T-helper 2 cell (primary cell): ENCODE results near the gene BLACAT1.
"Not testable (repeated sequence)": the region's sequence is repeated elsewhere in the genome, so short reads cannot be mapped to it uniquely, and the experiment has no call there.

Experiments used
- DNase-seq, 5 experiments: peaks; one replicate each; pipeline versions ENCODE4 v3.0.0 to v3.0.0-alpha.2; 2012 to 2022

Gene BLACAT1

DNA sequence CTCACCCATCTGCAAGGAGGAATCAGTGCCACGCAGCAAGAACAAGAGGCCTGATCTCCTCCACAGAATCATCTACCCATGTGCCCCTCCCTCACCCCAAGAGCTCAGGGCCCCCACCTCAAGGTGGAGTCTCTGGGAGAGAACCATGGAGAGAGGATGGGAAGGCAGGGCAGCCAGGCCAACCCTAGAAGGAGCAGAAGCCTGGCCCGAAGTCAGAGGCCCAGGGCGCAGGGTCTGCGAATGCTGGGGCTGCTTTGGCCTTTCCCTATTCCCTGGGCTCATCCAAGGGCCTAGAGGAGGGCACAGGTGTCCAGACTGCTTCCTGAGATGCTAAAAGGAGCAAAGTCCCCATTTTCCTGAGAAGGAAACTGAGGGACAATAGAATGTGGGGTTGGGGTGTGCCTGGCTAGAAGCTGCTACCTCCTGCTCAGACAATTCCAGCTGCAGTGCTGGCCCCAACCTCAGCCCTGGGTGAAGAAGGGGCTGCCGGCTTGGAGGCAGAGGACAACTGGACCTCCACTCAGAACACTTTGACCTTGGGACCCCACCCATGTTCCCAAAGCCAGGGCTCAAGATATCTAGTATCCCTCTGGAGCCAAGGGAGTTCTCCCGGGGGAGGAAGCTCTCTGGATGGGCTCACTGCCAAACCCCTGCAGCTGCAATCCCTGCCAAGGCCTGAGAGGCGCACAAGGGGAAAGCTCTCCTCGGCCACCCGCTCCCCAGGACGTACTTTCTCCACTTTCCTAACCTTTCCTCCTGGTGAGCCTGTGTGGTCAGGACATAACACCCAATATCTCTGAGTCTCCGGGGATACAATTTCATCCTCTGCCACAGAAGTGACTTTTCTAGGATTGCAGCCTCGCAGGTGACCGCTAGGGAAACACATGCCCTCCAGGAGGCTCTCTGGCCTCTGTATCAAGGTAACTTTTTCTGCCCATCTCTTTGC lies 17.4 kb downstream of the BLACAT1 start:
- no peak for DNase-seq

DNA sequence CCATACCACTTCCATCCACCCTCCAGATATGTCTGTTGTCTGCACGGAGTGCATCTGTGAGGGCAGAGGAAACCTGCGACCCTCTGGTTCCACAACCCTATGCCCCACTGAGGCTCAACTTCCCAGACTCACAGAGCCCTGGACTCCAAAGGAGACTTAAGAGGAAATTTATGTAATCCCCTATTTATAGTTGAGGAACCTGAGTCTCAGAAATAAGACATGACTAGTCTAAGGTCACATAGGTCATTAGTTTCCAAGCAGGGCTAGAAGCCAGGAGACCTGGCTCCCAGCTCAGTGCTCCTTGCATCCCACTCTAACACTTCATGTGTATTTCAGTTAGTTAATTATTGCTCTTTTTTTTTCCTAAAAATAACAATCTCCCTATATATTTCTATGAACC lies 18.3 kb downstream of the BLACAT1 start:
- no peak for DNase-seq

DNA sequence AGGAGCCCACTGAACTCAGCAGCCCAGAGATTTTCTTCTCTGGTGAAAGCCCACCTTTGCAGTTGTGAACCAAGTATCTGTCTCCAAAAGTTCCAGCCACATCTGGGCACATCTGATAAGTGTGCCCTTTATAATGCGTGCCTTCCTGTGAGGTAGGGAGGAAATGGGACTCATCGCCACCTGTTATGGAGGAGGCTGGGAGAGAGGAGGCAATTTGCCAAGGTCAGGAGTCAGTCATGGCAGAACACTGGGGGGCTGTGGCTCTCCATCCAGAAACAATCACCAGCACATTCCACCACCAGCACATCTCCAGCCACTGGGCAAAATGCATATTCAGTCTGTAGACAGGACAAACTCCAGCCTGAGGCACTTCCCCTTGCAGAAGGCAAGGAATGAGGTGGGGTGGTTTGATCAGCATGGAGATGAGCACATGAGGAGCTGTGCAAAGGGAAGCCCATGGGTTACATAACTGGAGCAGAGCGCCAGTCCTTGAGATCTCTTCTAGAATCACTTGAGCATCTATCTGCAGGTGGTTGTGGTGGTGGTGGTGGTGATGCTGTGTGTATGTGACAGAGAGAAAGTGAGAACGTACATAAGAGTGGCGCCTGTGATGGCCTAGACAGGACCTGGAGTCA lies 19.0 kb downstream of the BLACAT1 start:
- peak in 1 of 5 experiments; percentile 27 for DNase-seq

DNA sequence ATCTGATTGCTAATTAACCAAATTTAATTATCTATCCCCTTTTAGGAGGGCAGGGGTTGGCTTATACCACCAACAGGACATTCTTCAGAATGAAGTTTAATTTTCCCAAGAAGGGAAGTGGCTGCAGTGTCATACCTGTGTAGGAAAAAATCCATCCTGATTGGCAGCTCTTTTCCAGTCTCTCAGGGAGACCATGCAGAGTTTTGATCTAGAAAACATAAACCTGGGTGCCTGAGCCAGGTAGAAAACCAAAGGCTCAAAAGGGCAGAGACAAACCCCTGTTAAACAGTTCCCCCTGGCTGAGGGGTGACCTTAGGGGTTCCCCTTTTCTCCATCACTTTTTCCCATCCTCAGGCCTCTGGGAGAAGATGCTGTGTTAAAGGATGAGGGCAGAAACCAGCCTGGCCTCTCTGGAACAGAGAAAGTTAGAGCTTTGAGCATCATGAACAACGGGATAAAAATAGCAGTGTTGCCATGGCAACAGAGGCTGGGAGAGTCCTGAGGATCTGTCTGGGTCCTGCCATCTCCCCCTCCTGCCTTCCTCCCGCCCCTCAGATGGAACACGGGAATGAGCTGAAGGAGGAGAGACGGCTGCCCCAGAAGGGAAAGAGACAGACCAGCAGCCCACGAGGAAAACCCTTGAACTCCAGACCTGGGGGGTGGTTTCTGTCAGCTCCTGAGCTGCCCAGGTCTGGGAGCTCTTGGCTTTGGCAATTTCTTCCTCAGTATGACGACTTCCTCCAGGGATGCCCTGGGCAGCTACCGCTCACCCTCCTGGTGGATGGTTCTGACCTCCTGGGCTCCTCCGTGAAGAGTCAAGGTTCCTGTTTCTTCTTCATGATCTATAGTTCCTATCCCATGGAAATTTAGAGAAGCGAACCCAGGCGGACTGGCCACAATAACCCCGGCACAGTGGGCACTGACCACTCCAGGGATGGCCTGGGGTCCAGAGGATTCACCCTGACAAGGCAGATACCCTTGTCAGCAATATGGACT lies 20.0 kb downstream of the BLACAT1 start:
- DNase-seq, result no peak

DNA sequence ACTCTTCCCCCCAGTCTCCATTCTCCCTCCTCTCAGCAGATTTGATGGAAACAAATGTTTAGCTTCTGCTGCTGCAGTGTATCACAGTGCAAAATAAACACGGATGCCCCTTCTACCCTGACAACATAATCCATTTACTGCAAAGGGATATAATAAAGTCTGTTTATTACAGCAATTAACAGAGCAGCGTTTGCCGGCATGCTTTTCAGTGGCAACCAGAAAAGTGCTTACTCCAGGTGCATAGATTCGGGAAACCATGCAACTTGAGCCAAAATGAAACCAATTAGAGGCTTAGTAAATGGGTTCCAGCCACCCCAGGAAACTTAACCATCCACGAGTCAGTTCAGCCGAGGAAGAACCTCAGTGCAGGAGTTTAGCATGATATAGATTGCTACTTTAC lies 21.1 kb downstream of the BLACAT1 start:
- DNase-seq, result no peak

DNA sequence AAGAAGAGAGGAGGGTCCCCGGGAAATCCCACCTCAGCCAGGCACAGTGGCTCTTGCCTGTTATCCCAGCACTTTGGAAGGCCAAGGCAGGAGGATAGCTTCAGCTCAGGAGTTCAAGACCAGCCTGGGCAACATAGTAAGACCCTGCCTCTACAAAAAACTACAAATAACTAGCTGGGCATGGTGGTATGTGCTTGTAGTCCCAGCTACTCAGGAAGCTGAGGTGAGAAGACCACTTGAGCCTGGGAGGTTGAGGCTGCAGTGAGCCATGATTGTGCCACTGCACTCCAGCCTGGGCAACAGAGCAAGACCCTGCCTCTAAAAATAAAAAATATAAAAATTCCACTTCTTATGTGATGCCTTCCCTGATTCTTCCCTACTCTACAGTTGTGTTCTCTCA lies 23.2 kb downstream of the BLACAT1 start:
- not testable (repeated sequence) for DNase-seq

DNA sequence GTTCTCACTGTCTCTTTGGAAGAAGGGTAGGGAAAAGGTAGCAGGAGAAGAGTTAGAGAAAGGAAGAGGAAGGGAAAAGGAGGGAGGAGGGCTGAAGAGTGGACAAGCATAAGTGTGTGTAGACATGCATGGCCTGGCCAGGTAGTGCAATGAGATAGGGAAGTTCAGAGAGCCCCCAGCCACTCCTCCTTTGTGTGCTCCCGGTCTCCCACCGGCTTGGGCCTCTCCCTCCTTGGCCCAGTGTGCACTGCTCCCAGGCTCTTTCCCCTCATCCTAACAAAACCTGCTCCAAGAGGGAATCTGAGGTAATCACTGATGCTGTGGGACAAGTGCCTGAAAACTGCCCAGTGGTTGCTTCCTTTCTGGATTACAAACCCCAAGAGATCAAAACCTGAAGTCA lies 23.7 kb downstream of the BLACAT1 start:
- no peak for DNase-seq

DNA sequence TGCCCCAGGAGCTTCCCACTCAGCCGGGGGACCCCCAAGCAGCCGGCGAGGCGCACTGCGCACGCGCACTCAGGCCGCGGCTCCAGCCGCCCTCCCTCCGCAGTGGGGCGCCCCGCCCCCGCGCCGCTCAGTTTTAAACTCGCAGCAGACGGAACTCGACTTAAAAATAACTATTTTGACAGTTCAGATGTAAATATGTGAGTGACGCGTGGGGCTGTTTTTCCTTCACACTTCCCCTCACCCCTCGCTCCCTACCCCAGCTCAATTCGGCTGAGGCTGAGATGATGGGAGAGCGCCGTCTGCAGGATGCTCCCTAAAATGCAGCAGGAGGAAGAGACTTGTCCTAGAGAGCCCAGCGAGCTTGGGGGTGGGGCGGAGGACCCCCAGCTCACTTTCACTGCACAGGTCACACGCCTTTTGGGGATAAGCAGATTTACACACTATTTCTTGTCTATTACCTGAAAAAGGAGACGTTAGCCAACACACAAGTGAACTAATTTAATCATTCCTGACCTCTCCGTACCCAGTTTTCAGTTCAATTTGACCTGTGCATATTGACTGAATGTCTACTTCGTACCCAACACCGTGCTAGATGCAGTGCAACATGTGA lies 25.0 kb downstream of the BLACAT1 start:
- DNase-seq, result peak in 4 of 5 experiments; percentile 21 to 49 (median 30)

DNA sequence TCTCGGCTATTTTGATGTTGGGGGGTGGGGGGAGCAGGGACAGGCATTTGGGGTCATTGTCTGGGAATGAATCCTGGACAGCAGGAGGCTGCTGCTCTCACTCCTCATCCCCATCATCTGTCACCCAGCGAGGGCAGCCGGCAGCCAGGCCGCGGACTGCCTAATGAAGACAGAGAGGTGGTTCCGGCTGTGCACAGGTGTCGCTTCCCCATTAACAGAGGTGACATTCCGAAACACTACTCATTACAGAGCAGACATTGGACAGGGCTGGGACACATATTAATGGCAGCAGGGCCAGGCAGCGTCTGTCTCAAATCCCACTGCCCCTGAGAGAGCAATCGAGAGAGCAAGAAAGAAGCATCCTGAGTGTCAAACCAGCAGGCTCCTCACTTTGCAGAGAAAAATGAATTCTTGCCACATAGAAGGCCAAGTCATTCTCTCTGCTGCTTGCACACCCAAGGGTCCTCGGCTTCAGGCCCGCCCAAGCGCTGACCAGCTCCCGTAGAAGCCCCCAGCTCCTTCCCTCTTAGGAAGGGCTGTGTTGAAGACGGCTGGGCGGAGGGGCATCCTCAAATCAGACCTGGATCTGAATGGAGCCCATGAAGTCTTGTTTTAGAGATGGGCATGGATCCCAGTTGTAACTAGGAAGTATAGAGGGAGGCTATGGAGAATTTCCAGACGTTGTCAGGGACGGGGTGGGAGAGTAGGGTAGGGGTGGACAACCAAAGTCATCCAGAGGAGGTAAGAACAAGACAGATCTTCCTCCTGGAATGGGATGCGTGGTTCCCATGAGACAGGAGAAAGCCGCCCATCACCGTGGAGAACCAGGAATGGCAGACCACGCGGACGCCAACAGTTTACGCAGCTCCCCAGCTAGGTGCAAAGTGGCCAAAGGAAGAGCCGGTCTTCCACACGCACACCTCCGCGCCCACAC lies 25.8 kb downstream of the BLACAT1 start:
- no peak for DNase-seq

DNA sequence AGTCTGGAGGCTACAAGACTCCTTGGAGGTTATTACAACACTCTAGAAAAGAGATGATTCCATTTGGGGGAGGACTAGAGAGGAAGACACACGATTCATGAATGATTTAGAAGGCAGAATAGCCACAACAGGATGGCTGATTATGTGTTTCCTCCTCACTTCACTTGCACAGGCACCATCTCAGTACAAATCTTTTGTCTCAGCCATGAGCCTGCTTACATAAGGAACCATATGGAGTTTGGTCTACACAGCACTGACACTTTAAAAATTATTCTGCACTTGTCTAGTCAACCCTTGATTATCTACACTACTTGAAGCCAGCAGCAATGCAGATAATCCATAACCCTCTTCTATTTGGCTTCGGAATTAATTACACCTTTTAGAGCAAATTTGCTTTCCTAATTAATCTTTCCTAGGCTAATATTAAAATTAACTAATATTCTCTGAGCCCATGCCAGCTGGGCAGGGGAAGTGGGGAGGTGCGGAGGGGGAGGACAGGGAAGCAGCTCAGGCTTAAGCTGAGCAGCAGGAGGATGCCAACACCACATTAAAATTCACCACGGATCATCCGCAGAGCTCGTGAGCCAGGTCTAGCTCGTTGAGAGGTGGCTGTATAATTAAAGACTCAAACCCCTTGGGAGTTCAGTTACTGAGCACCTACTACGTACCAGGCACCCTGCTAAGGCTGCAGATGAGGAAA lies 30.8 kb downstream of the BLACAT1 start:
- DNase-seq, result no peak

DNA sequence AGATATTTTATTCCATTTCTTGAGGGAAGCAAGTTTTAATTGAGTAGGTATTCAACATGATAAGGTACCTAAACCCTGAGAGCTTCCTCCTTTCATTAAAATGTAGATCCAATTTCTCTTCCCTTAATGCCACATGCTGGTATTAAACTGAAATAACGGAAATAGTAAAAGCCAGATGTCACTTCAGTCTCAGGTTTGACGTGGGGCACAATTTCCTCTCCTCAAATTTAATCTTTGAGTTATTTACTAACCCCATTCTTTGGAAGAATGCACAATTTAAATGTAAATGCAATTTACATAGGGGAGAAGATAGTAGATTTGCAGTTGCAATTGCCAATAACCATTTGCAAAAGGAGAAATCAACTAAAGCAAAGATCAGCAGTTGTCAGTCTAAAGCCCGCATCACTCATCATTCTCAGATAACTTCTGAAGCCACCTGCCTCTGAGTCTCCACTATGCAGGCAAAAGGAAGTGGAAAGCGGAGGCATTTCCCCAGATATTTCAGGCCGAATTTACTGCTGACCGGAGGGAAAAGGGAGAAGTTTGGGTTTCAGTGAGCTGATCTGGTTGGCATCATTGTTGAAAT lies 31.9 kb downstream of the BLACAT1 start:
- no peak for DNase-seq

DNA sequence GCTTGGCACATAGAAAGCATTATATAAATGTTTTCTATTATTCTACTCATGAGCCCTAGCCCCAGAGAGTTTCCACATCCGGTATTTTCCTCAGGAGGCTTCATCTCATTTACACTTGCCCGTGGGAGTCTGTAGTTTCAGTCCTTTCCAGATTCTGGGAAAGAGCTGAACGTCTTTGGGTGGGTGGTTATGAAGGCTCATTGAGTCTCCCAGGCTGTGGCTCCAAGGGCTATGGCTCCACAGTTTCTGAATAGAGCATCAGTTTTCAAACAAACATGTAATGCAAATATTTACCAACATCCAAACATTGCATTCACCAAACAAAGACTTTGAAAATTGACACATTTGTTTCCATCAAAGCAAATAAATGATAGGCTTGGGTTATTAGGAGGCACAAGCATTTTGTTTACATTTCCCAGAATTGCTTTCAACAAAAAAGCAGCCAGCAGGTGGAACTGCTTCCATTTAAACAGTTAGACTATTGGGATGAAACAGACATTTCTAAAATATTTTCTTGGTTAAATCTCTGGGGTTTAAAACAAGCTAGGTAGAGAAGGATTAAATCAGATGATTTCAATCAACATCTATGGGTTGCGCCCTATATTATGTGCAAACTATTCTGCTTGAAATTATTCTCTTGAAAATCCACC lies 32.7 kb downstream of the BLACAT1 start:
- no peak for DNase-seq

DNA sequence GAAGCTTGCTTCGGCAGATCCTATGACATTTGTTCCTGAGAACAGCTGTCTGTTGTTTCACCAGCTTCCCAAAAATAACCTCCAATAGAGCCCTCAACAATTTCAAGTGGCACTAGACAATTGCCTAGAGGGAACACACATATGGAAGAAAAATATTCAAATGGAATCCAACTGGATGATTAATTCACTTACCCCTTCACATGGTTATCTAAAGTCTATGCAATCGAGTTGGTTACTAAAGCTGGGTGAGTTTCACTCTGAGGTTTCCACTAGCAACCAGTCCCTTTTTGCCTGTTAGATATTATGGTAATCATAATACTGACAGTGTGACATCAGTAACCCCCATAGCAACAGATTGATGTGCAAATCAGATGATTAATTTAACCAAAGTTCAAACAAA lies 34.0 kb downstream of the BLACAT1 start, which contains the start of gene LEMD1:
LEMD1 (minus strand) TSS at position 259 of the 400 bp plus-strand sequence. CDS start 1,520 bp downstream, outside the sequence.
- no peak for DNase-seq

DNA sequence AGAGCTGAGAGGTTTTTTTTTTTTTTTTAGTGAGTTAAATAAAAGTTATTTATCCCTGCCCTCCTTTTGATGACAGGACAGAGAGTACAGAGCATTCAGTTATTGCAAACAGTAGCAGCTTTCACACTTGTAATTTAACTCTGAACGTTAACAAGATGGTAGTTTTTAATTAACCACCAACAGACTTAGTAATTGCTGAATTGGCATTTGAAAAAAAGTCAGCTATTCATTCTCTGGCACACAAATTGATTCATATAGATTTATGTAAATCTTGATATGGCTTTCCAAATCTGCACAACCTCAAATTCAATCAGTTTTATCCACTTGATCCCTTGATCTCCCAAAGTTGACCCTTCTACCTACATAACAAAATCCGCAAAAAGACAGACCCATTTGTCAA lies 34.9 kb downstream of the BLACAT1 start:
- DNase-seq, result no peak

DNA sequence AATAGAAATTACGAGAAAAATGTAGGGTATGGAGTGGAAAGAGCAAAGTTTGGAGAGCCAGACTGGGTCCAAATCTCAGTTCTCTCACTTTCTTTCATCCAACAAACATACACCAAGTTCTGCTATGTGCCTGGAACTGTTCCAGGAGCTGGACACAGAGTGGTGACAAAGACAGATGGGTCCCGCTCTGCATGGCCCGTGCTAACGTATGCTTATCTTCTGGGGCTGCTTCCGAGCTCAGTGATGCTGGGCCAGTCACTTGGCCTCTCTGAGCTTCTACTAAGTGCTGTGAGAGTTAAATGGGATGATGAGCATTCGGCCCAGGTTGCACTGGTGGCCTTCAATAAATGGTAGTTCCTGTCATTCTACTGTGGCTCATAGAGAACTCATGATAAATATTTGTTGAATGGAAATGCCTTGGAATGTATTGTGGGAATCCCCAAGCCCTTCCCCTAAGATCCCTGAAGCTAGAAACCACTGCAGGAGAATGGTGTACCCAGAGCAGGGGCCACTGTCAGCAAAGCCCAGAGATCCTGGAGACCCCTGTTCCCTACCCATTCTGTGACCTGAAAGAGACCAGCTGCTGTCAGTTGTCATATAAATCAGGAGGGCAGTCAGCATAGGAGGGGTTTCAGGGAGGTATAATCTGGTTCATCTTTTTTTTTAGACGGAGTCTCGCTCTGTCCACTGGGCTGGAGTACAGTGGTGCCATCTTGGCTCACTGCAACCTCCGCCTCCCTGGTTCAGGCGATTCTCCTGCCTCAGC lies 37.8 kb downstream of the BLACAT1 start:
- DNase-seq, result no peak

DNA sequence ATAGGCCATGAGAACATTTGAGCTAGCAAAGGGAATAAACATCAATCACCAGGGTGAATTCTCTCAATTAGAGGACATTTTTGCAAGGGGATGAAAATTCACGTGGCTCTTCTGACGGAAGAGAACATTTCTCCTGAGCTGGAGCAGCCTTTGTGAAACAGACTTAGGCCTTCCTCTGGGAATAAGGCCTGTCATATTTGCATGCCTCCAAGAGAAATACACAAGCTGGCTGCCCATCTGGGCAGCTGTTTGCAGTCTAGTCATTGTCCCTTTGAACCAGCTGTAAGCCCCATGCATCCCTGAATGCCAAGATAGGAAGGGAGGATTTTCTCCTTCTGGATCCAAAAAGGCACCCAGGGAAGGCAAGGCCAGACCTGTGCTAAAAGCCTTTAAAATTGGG lies 39.5 kb downstream of the BLACAT1 start:
- DNase-seq, result no peak

DNA sequence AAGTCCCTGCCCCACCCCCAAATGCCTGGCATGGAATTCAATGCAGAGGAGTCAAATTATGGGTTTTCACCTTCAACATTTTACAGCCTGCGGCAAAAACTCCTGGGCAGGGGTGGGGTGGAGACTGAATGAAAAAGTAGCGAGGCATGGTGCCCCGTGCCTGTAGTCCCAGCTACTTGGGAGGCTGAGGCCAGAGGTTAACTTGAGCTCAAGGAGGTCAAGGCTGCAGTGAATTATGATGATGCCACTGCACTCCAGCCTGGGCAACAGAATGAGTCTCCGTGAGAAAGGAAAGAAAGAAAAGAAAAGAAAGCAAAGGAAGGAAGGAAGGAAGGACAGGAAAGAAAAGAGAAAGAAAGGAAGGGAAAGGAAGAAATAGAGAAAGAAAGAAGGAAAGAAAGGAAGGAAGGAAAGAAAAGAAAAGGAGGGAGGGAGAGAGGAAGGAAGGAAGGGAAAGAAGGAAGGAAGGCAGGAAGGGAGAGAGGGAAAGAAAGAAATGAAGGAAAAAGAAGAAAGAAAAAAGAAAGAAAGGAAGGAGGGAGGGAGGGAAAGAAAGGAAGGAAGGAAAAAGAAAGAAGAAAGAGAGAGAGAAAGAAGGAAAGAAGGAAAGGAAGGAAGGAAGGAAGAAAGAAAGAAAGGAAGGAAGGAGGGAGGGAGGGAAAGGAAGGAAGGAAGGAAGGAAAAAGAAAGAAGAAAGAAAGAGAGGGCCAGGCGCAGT lies 45.1 kb downstream of the BLACAT1 start:
- no peak for DNase-seq

DNA sequence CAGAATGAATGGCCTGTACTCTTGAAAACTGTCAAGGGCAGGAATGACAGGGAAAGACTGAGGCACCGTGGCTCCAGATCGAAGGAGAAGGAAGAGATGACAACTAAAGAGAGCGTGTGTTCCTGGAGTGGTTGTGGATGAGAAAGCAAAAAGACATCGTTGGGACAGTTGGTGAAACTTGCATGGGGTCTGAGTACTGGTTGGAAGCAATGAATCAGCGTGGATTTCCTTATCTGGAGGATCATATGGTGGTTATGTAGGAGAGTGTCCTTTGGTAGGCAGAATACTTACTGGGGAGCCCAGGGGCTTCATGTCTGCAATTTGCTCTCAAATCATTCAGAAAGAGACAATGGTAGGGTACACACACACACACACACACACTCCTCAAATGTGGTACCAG lies 47.9 kb downstream of the BLACAT1 start:
- no peak for DNase-seq
